Bronchial epithelial cell (primary cell): ENCODE results near the gene KRT78. TPM values are rescaled to one million over a fixed set of nuclear protein-coding genes. Genes with fewer than 3 reads are reported as not detected.

Source experiments
- DNase-seq: peaks from one replicate; pipeline ENCODE4 v3.0.0-alpha.2; 2010; ENCODE audit warnings: low read depth
- FAIRE-seq: peaks from 2 replicates; lab custom pipeline; 2011; peaks lifted over from hg19 to GRCh38; lab: Jason Lieb, UNC
- H3K27me3 ChIP-seq: 2 replicates; pipeline ENCODE4 v1.5.1; 2011; ENCODE audit warnings: low read length; ENCODE audit not compliant: control insufficient read depth, insufficient read depth
- H3K36me3 ChIP-seq: 2 replicates; pipeline ENCODE4 v1.5.1; 2011; ENCODE audit warnings: low read length; ENCODE audit not compliant: control insufficient read depth, insufficient read depth
- H3K4me3 ChIP-seq: 2 replicates; pipeline ENCODE4 v1.5.1; 2011; ENCODE audit warnings: mild to moderate bottlenecking, low read depth, low read length, control low read depth
- total RNA-seq: library from RNA; depleted of rRNA; stranded (reverse); fragments of >200 nt; gene quantifications from 2 replicates; pipeline ENCODE4 v1.2.1, GENCODE V29; 2014
- TF ChIP-seq, protein P1 (sequence below): IDR thresholded peaks from 2 replicates; pipeline ENCODE4 v1.5.1; 2011; ENCODE audit warnings: mild to moderate bottlenecking, moderate library complexity, low read length, control low read depth, inconsistent platforms; ENCODE audit not compliant: insufficient read depth, severe bottlenecking

Gene KRT78
- total RNA-seq, 1 donor from 2014 or later = 5.3 TPM

DNA sequence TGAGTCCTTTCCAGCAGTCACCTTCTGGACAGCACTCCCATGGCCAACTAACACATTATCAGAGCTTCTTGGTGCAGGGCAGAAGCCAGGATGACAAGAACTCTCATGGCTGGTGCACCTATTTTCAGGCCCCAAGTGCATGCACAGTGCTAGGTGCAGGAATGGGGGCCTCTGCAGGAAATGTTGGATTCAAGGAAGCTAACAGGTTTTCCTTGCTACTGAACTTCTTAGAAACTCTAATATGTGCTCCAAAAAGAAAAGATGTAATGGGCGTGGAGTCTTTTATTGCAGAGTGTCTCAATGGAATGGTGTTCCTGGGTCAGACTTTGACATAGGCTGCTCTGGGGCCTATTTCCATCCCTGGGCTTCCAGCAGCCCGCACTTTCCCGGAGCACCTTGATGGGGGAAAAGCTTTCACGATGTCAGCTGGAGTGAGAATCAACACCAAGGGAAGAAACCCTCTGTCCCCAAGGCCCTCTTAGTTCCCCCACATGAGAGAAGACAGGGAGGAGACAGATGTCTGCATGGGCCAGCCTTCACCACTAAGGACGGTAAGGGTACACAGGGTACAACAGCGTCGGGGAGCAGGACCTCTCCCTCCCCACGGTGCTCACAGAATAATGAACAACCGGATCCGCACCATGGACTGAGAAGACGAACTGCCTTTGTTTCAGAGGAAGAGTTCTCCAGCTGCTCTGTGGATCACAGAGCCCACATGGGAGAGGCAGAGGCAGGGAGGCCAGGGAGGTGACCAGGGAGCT is 59.7 kb downstream of the KRT78 start:
- TF ChIP-seq, protein P1, sequence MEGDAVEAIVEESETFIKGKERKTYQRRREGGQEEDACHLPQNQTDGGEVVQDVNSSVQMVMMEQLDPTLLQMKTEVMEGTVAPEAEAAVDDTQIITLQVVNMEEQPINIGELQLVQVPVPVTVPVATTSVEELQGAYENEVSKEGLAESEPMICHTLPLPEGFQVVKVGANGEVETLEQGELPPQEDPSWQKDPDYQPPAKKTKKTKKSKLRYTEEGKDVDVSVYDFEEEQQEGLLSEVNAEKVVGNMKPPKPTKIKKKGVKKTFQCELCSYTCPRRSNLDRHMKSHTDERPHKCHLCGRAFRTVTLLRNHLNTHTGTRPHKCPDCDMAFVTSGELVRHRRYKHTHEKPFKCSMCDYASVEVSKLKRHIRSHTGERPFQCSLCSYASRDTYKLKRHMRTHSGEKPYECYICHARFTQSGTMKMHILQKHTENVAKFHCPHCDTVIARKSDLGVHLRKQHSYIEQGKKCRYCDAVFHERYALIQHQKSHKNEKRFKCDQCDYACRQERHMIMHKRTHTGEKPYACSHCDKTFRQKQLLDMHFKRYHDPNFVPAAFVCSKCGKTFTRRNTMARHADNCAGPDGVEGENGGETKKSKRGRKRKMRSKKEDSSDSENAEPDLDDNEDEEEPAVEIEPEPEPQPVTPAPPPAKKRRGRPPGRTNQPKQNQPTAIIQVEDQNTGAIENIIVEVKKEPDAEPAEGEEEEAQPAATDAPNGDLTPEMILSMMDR = no peak
- no peak overlapping the region for H3K4me3 ChIP-seq
- H3K36me3 ChIP-seq = no peaks in the 10 kb centered on the region
- peaks cover 8% of the 10 kb centered on the region for H3K27me3 ChIP-seq
- FAIRE-seq (no peak), DNase-seq (no peak)

DNA sequence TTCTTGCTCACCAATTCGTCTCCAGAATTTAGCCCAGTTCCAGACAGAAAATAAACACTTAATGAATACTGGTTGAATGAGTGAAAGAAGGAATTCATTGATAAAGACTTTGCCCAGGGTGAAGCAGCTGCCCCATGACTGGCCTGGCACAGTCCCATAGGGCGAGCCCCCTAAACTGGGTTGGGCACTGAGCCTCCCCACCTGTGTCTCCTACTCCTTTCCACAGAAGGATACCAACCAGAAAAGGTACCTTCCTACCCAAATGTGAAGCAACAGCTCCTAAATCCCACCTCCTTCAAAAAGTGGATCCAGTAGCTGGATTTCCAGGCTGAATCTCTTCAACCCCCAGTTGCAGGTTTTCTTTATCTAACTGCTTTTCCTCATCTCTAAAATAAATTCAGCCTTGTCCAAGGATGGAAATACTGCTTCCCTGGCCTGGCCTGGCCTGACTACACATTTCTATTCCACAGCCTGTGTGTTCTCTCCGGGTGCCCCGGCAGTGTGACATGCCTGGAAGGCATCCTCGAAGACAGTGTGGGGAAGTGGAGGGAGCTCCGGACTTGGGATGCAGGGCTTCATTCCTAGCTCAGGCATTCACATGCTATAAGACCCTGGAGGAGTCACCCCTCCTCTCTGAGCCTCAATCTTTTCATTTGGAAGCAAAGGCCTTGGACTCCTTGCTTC is 60.5 kb downstream of the KRT78 start:
- H3K36me3 ChIP-seq = no peaks in the 10 kb centered on the region
- DNase-seq = no peak
- FAIRE-seq = no peak
- TF ChIP-seq, protein P1 = no peak
- no peak overlapping the region for H3K4me3 ChIP-seq
- H3K27me3 ChIP-seq = peaks cover 8% of the 10 kb centered on the region

Other genes starting within 250 kb of the KRT78 start
- not detected in 2 replicates for gene KRT72, start 247.5 kb downstream of the KRT78 start, total RNA-seq
- not detected in 2 replicates for gene KRT73, start 230.4 kb downstream of the KRT78 start, total RNA-seq
- not detected in 2 replicates for gene KRT2, start 196.8 kb downstream of the KRT78 start, total RNA-seq
- not detected in 2 replicates for gene KRT1, start 168.6 kb downstream of the KRT78 start, total RNA-seq
- under 0.01 TPM in 1 of 2 replicates, not detected in the other for gene KRT77, start 145.5 kb downstream of the KRT78 start, total RNA-seq
- gene KRT76, start 71.6 kb downstream of the KRT78 start, total RNA-seq = not detected in 2 replicates
- under 0.01 and 0.13 TPM in 2 replicates for gene KRT3, start 52.9 kb downstream of the KRT78 start, total RNA-seq
- gene KRT4, start 34.9 kb downstream of the KRT78 start, total RNA-seq = 66.6 and 171 TPM in 2 replicates
- gene KRT79, start 14.7 kb downstream of the KRT78 start, total RNA-seq = under 0.01 and 0.26 TPM in 2 replicates
- gene KRT8, start 56.1 kb upstream of the KRT78 start, total RNA-seq = 146 and 309 TPM in 2 replicates
- gene KRT18, start 100.1 kb upstream of the KRT78 start, total RNA-seq = 387 and 526 TPM in 2 replicates
- 1,485 and 2,183 TPM in 2 replicates for gene EIF4B, start 157.5 kb upstream of the KRT78 start, total RNA-seq
- 1.3 and 1.8 TPM in 2 replicates for gene TNS2, start 201.1 kb upstream of the KRT78 start, total RNA-seq
- gene SPRYD3, start 230.4 kb upstream of the KRT78 start, total RNA-seq = 18.7 and 25.9 TPM in 2 replicates
- gene IGFBP6, start 248.7 kb upstream of the KRT78 start, total RNA-seq = 75.5 and 81.6 TPM in 2 replicates